ENCODE measurements around the gene SIGLEC8. TPM values are rescaled to one million over a fixed set of nuclear protein-coding genes. Genes with fewer than 3 reads are reported as not detected.

The SIGLEC8 gene
- total RNA-seq, 2 donors from 2014 or later: 0.28 to 0.41 TPM

DNA sequence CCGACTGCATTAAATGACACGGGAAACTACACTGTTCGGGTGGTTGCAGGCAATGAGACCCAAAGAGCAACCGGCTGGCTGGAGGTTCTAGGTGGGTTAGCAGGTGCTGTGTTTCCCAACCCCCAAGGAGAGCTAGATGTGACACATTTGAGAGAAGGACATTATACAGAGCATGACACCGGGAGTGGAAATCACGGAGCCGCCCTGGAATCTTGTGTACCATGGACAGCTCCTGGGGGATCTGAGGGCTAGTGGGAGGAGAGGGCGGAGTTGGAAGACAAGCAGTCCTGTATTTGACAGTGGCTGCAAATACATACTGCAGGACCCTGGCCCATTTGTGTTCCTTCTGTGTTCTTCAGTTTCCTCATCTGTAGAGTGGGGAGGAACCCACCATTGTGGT lies 22.3 kb upstream of the SIGLEC8 start:
- Histone ChIP-seq H3K36me3 (no peaks in the 10 kb centered on the region), H3K9me3 (no peaks in the 10 kb centered on the region), H3K4me3 (no peak overlapping the region), H3K4me1 (ENCODE audit: control insufficient read depth in 1 of 2, low read depth in 2 of 2) (no peaks in the 10 kb centered on the region), H3K27me3 (replicated peaks; ENCODE audit: insufficient read depth) (no peaks in the 10 kb centered on the region), H3K27ac (no peak overlapping the region)
- DNase-seq (ENCODE audit: low spot score) (no peak), ATAC-seq (ENCODE audit: insufficient number of reproducible peaks, low FRiP score, low read depth) (no peak)
- TF ChIP-seq, protein P1, sequence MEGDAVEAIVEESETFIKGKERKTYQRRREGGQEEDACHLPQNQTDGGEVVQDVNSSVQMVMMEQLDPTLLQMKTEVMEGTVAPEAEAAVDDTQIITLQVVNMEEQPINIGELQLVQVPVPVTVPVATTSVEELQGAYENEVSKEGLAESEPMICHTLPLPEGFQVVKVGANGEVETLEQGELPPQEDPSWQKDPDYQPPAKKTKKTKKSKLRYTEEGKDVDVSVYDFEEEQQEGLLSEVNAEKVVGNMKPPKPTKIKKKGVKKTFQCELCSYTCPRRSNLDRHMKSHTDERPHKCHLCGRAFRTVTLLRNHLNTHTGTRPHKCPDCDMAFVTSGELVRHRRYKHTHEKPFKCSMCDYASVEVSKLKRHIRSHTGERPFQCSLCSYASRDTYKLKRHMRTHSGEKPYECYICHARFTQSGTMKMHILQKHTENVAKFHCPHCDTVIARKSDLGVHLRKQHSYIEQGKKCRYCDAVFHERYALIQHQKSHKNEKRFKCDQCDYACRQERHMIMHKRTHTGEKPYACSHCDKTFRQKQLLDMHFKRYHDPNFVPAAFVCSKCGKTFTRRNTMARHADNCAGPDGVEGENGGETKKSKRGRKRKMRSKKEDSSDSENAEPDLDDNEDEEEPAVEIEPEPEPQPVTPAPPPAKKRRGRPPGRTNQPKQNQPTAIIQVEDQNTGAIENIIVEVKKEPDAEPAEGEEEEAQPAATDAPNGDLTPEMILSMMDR (IDR thresholded peaks at IDR 0.05): no peak

- Histone ChIP-seq H3K4me1 (ENCODE audit: control insufficient read depth in 1 of 2, low read depth in 2 of 2) (no peaks in the 10 kb centered on the region), H3K9me3 (no peaks in the 10 kb centered on the region), H3K4me3 (no peak overlapping the region), H3K27me3 (replicated peaks; ENCODE audit: insufficient read depth) (no peaks in the 10 kb centered on the region), H3K27ac (no peak overlapping the region), H3K36me3 (no peaks in the 10 kb centered on the region)
- DNase-seq (ENCODE audit: low spot score) (no peak), ATAC-seq (ENCODE audit: insufficient number of reproducible peaks, low FRiP score, low read depth) (no peak)
- TF ChIP-seq, protein P1 (IDR thresholded peaks at IDR 0.05): no peak
Measured at GRCh38 chr19:51479531-51480331, 21.5 kb upstream of the SIGLEC8 start.

- Histone ChIP-seq H3K36me3 (no peaks in the 10 kb centered on the region), H3K4me3 (no peak within 1 kb of the TSS), H3K9me3 (no peaks in the 10 kb centered on the region), H3K4me1 (ENCODE audit: control insufficient read depth in 1 of 2, low read depth in 2 of 2) (no peaks in the 10 kb centered on the region), H3K27ac (no peak within 1 kb of the TSS), H3K27me3 (replicated peaks; ENCODE audit: insufficient read depth) (no peaks in the 10 kb centered on the region)
- TF ChIP-seq, protein P1 (IDR thresholded peaks at IDR 0.05): no peak
- no peak for ATAC-seq (ENCODE audit: insufficient number of reproducible peaks, low FRiP score, low read depth)
- no peak for DNase-seq (ENCODE audit: low spot score)
Measured at GRCh38 chr19:51478381-51479234, 20.4 kb upstream of the SIGLEC8 start, which contains the start of gene CEACAM18. TSS of gene CEACAM18 (plus strand) at chr19:51478539.

- DNase-seq (ENCODE audit: low spot score) (no peak), ATAC-seq (ENCODE audit: insufficient number of reproducible peaks, low FRiP score, low read depth) (no peak)
- H3K27me3 ChIP-seq (replicated peaks; ENCODE audit: insufficient read depth): no peaks in the 10 kb centered on the region
- no peaks in the 10 kb centered on the region for H3K36me3 ChIP-seq
- H3K27ac ChIP-seq: no peak overlapping the region
- H3K9me3 ChIP-seq: no peaks in the 10 kb centered on the region
- H3K4me1 ChIP-seq (ENCODE audit: control insufficient read depth in 1 of 2, low read depth in 2 of 2): no peaks in the 10 kb centered on the region
- H3K4me3 ChIP-seq: no peak overlapping the region
- TF ChIP-seq, protein P1 (IDR thresholded peaks at IDR 0.05): no peak
Measured at GRCh38 chr19:51477344-51477743, 19.1 kb upstream of the SIGLEC8 start.

GRCh38 chr19:51476164-51476563 lies 17.9 kb upstream of the SIGLEC8 start:
- Histone ChIP-seq H3K36me3 (no peaks in the 10 kb centered on the region), H3K4me1 (ENCODE audit: control insufficient read depth in 1 of 2, low read depth in 2 of 2) (no peaks in the 10 kb centered on the region), H3K9me3 (no peaks in the 10 kb centered on the region), H3K27ac (no peak overlapping the region), H3K4me3 (no peak overlapping the region), H3K27me3 (replicated peaks; ENCODE audit: insufficient read depth) (no peaks in the 10 kb centered on the region)
- TF ChIP-seq, protein P1 (IDR thresholded peaks at IDR 0.05): no peak
- ATAC-seq (ENCODE audit: insufficient number of reproducible peaks, low FRiP score, low read depth) (no peak), DNase-seq (ENCODE audit: low spot score) (no peak)
